K562 (cell line): Measurements from ENCODE around the gene USF2. TPM values are rescaled to one million over a fixed set of nuclear protein-coding genes. Genes with fewer than 3 reads are reported as not detected.

ENCODE experiments used
- ATAC-seq: fragments of 200-7000 bp; cut with Tn5 transposase; 3 replicates; pipeline ENCODE4 v1.9.1; 2020; ENCODE audit warnings: moderate library complexity
- BruUV-seq: library from RNA; stranded (reverse); fragments of 400-500 nt; replicated peaks from 2 replicates; lab custom pipeline; 2021; lab: Mats Ljungman, UMichigan
- CTCF ChIA-PET: fragments of 300-600 bp; formaldehyde crosslinking; extraction: SDS; loops from one replicate; lab custom pipeline; 2021; ENCODE audit warnings: low intra/inter-chr PET ratio; lab: Yijun Ruan, JAX
- POLR2A ChIA-PET: fragments of 300-600, 350-650 bp; sonication (Branson Sonifier 250); formaldehyde crosslinking; extraction: SDS; loops from one replicate; lab custom pipeline; 2021; ENCODE audit warnings: antibody characterized with exemption, inconsistent platforms; lab: Yijun Ruan, JAX
- DNase-seq, 4 experiments: peaks; one replicate each; pipeline versions ENCODE4 v3.0.0 to v3.0.0-alpha.2; 2011 to 2018; ENCODE audit warnings: low spot score in 3 of 4, mixed read lengths in 3 of 4; ENCODE audit errors: extremely low read depth in 1 of 4
- FAIRE-seq: peaks from 2 replicates; lab custom pipeline; 2011; peaks lifted over from hg19 to GRCh38; lab: Jason Lieb, UNC
- H2AFZ ChIP-seq: 2 replicates; pipeline ENCODE4 v1.6.0; 2011; ENCODE audit warnings: low read depth, low read length, control low read depth, inconsistent platforms
- H3K27ac ChIP-seq: fragments of 200-600 bp; 3 replicates; pipeline ENCODE4 v1.8.0; 2011; ENCODE audit warnings: low read depth, mild to moderate bottlenecking, control low read depth, inconsistent platforms, low read length, moderate library complexity, mixed read lengths; ENCODE audit errors: extremely low read depth
- H3K27me3 ChIP-seq, 2 experiments: fragments of 300-600 bp in 1 of 2; 2 replicates in 1 of 2; 3 replicates in 1 of 2; pipeline versions ENCODE4 v1.6.0 to v1.8.0; 2011; ENCODE audit warnings: inconsistent platforms in 2 of 2, low read length in 2 of 2, mild to moderate bottlenecking in 1 of 2, mixed read lengths in 1 of 2, moderate library complexity in 1 of 2; ENCODE audit not compliant: control insufficient read depth in 2 of 2, insufficient read depth in 2 of 2
- H3K36me3 ChIP-seq: fragments of 300-600 bp; 3 replicates; pipeline ENCODE4 v1.8.0; 2011; ENCODE audit warnings: mild to moderate bottlenecking, low read length, inconsistent platforms; ENCODE audit not compliant: control insufficient read depth, insufficient read depth
- H3K4me1 ChIP-seq, 2 experiments: fragments of 200-600 bp in 1 of 2; replicated peaks in 1 of 2; 2 replicates in 1 of 2; 3 replicates in 1 of 2; pipeline versions ENCODE4 v1.5.1 to v1.8.0; 2011; ENCODE audit warnings: inconsistent platforms in 2 of 2, low read length in 2 of 2, mild to moderate bottlenecking in 1 of 2, mixed read lengths in 1 of 2, moderate library complexity in 1 of 2; ENCODE audit not compliant: control insufficient read depth in 2 of 2, insufficient read depth in 2 of 2
- H3K4me2 ChIP-seq: 2 replicates; pipeline ENCODE4 v1.6.1; 2011; ENCODE audit warnings: low read length, control low read depth, inconsistent platforms, mixed read lengths; ENCODE audit not compliant: insufficient read depth
- H3K4me3 ChIP-seq: fragments of 200-600 bp; sonication (generic), shearing (Covaris generic); 2 replicates; pipeline ENCODE4 v1.5.1; 2016; ENCODE audit warnings: control low read depth, inconsistent platforms
- H3K79me2 ChIP-seq: fragments of 200-600 bp; 3 replicates; pipeline ENCODE4 v1.8.0; 2011; ENCODE audit warnings: low read length, inconsistent platforms; ENCODE audit not compliant: control insufficient read depth, insufficient read depth
- H3K9ac ChIP-seq, 2 experiments: 2 replicates each; pipeline versions ENCODE4 v1.6.0 to v1.6.1; 2011; ENCODE audit warnings: low read depth in 2 of 2, low read length in 2 of 2, control low read depth in 1 of 2, inconsistent platforms in 1 of 2, mild to moderate bottlenecking in 1 of 2, mixed read lengths in 1 of 2; ENCODE audit not compliant: insufficient read depth in 1 of 2
- H3K9me1 ChIP-seq: one replicate; pipeline ENCODE4 v1.6.0; 2011; ENCODE audit warnings: inconsistent platforms, mild to moderate bottlenecking, low read length, moderate library complexity; ENCODE audit not compliant: control insufficient read depth, insufficient read depth
- H3K9me3 ChIP-seq: replicated peaks from 2 replicates; pipeline ENCODE4 v1.5.1; 2011; ENCODE audit warnings: low read depth, low read length, inconsistent platforms; ENCODE audit not compliant: control insufficient read depth, insufficient read depth
- H4K20me1 ChIP-seq: replicated peaks from 2 replicates; pipeline ENCODE4 v1.6.1; 2011; ENCODE audit warnings: low read length, inconsistent platforms, mixed read lengths; ENCODE audit not compliant: control insufficient read depth, insufficient read depth
- BRD9 ChIP-seq: fragments of 450-650 bp; IDR thresholded peaks from 2 replicates; pipeline ENCODE4 v1.6.1; 2018; ENCODE audit warnings: low read depth; ENCODE audit not compliant: partially characterized antibody
- CBFB ChIP-seq: sonication (generic); formaldehyde crosslinking; IDR thresholded peaks from 2 replicates; pipeline ENCODE4 v1.4.0; 2020; ENCODE audit warnings: mild to moderate bottlenecking, missing genetic modification reagents
- CBX5 ChIP-seq: IDR thresholded peaks from 2 replicates; pipeline ENCODE4 v1.6.1; 2014; ENCODE audit warnings: low read depth, borderline replicate concordance
- HOXB6 ChIP-seq: fragments of 250-450 bp; sonication (Bioruptor Pico); IDR thresholded peaks from 2 replicates; pipeline ENCODE4 v1.5.1; 2022; ENCODE audit warnings: mild to moderate bottlenecking, borderline replicate concordance
- MAFF ChIP-seq: IDR thresholded peaks from 2 replicates; pipeline ENCODE4 v1.6.1; 2012; ENCODE audit warnings: low read length, improper control_type of control experiment
- PRPF4 ChIP-seq: fragments of 200-400 bp; formaldehyde crosslinking; IDR thresholded peaks from one replicate; pipeline ENCODE4 v1.6.1; 2017; ENCODE audit warnings: low read length, low read depth, mild to moderate bottlenecking; ENCODE audit not compliant: insufficient read depth, poor library complexity, severe bottlenecking
- SNRNP70 ChIP-seq: fragments of 200-400 bp; formaldehyde crosslinking; optimal IDR thresholded peaks from 2 replicates; pipeline ENCODE3; 2017; ENCODE audit warnings: low read depth, low read length
- THRB ChIP-seq: fragments of 450-650 bp; formaldehyde crosslinking; conservative IDR thresholded peaks from 2 replicates; pipeline ENCODE4 v1.4.0; 2022; ENCODE audit warnings: mild to moderate bottlenecking, missing genetic modification characterization
- ZNF174 ChIP-seq: fragments of 250-450 bp; sonication (Bioruptor Pico); IDR thresholded peaks from 2 replicates; pipeline ENCODE4 v1.4.0; 2020; ENCODE audit warnings: mild to moderate bottlenecking
- ZNF184 ChIP-seq: sonication (generic); formaldehyde crosslinking; IDR thresholded peaks from 2 replicates; pipeline ENCODE4 v1.5.0; 2020; ENCODE audit warnings: missing genetic modification reagents
- WGBS: fragments of 100-300 bp; shearing (Covaris generic); methylation state at CpG from one replicate; pipeline ENCODE4 v1.1.6; 2016; ENCODE audit warnings: low coverage, mixed read lengths; ENCODE audit not compliant: insufficient coverage; ENCODE audit errors: missing lambda C conversion rate; 5-methylcytosine and 5-hydroxymethylcytosine counted together
- in situ Hi-C: fragments of 300-500 bp; cut with MboI; formaldehyde crosslinking; loops from 4 replicates; pipeline ENCODE4 v1.15.0; 2018; ENCODE audit warnings: inconsistent platforms, mixed read lengths
- intact Hi-C: fragments of 100-400 bp; cut with micrococcal nuclease; formaldehyde crosslinking; loops from 2 replicates; pipeline ENCODE4 v1.14.2; 2022
- polyA plus RNA-seq, 8 experiments: library from polyadenylated mRNA; depleted of rRNA in 4 of 8; stranded (reverse) in 5 of 8; unstranded in 3 of 8; fragments of >200 nt; fragmentation: Nextera tagmentation in 2 of 8; fragmentation: Illumina TruSeq in 1 of 8; extraction: Ambion mirVana in 2 of 8; extraction: Trizol in 1 of 8; gene quantifications; 2 replicates each; pipeline versions ENCODE4 v1.2.1 to v1.2.3, GENCODE V29; 2011 to 2014; ENCODE audit warnings: inconsistent platforms in 1 of 8, missing spikeins in 1 of 8
- total RNA-seq, 7 experiments: library from RNA; depleted of rRNA in 6 of 7; stranded (reverse); fragments of >200 nt in 6 of 7; fragmentation: Illumina TruSeq in 2 of 7; extraction: Trizol in 2 of 7; gene quantifications; 2 replicates each; pipeline versions ENCODE4 v1.2.1 to v1.2.3, GENCODE V29; 2011 to 2021; ENCODE audit warnings: low replicate concordance in 1 of 7
- TF ChIP-seq, protein P1 (sequence below), 2 experiments: fragments of 450-650 bp; IDR thresholded peaks; 2 replicates each; pipeline ENCODE4 v1.6.1; 2016

USF2 gene
- total and polyA plus RNA-seq, 9 of the 15 experiments (the other 6 are each of a cell fraction or from before 2014, with no cell fraction given), result 0.27 to 93.7 (median 58.4) TPM

DNA sequence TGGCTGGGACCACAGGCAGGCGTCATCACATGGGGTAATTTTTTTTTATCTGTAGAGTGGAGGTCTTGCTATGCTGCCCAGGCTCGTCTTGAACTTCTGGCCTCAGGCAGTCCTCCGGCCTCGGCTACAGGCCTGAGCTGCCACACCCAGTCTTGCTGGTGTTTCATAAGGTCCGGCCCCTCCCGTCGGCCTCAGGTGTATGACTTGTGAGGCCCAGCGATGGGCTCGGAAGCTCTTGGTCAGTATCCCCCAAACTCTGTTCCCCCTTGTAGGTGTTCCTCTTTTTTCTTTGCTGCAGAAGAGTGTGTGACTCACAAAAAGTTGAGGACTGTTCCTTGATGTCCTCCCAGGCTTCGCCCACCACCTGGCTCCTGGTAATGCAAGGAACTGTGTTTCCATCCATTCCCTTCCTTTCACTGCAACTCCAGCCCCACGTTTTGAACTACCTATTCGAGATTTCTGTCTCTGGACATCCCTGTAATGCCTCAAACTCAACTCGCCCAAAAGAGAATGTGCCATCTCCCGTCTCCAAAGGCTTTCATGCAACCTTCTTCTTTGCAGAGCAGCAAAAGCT, 5.0 kb downstream of the USF2 start (continued):
- no peak for TF ChIP-seq ZNF184
- TF ChIP-seq, protein P1, sequence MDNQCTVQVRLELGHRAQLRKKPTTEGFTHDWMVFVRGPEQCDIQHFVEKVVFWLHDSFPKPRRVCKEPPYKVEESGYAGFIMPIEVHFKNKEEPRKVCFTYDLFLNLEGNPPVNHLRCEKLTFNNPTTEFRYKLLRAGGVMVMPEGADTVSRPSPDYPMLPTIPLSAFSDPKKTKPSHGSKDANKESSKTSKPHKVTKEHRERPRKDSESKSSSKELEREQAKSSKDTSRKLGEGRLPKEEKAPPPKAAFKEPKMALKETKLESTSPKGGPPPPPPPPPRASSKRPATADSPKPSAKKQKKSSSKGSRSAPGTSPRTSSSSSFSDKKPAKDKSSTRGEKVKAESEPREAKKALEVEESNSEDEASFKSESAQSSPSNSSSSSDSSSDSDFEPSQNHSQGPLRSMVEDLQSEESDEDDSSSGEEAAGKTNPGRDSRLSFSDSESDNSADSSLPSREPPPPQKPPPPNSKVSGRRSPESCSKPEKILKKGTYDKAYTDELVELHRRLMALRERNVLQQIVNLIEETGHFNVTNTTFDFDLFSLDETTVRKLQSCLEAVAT (IDR thresholded peaks at IDR 0.05), result no peak
- TF ChIP-seq ZNF174 (CRISPR knock-in tag), result no peak
- no peak for TF ChIP-seq BRD9
- TF ChIP-seq THRB, result no peak
- no peak for TF ChIP-seq MAFF
- no peak for TF ChIP-seq HOXB6 (CRISPR knock-in tag)

- FAIRE-seq, result peak; percentile 32
- Histone ChIP-seq H3K27ac (no peak overlapping the region), H2AFZ (no peak overlapping the region), H3K4me3 (no peak overlapping the region), H3K79me2 (peaks cover 7% of the 10 kb centered on the region; the same call in 2 of the 3 replicates), H3K4me2 (no peak overlapping the region), H3K9ac (no peak overlapping the region), H3K9me1 (no peaks in the 10 kb centered on the region), H3K4me1 (peaks cover 7 to 40% of the 10 kb centered on the region in 2 experiments), H3K9me3 (no peaks in the 10 kb centered on the region), H3K36me3 (peaks cover 72% of the 10 kb centered on the region; the same call in 2 of the 3 replicates), H4K20me1 (no peaks in the 10 kb centered on the region), H3K27me3 (no peaks in the 10 kb centered on the region)
- no peak for DNase-seq
- no peak for TF ChIP-seq PRPF4
- TF ChIP-seq SNRNP70, result no peak
- no peak for TF ChIP-seq CBFB
- no peak for TF ChIP-seq CBX5
- no peak for ATAC-seq
- in situ Hi-C loops, result loop anchor here (10.0 kb wide), 2 partner anchors 60 to 190 kb away; no protein-coding TSS in a partner anchor
- intact Hi-C loops, result no loop called here
- no TSS peak for BruUV-seq
- CTCF ChIA-PET, result interaction anchor here (0.6 kb wide), 1 partner anchor 11 kb away, joined by 7 read pairs; no protein-coding TSS in a partner anchor
- WGBS, result 94% methylated on average over 5 of the region's 5 CpGs
- POLR2A ChIA-PET, result interaction anchor here (0.8 to 1.5 kb wide), 5 partner anchors 8 to 236 kb away, joined by 3 to 6 read pairs (median 5); partner anchors contain the start of gene HAMP
These were observed 5.6 kb downstream of the USF2 start for GRCh38 chr19:35274323-35274722.
